ENCODE data around the gene LRRC46.

DNA sequence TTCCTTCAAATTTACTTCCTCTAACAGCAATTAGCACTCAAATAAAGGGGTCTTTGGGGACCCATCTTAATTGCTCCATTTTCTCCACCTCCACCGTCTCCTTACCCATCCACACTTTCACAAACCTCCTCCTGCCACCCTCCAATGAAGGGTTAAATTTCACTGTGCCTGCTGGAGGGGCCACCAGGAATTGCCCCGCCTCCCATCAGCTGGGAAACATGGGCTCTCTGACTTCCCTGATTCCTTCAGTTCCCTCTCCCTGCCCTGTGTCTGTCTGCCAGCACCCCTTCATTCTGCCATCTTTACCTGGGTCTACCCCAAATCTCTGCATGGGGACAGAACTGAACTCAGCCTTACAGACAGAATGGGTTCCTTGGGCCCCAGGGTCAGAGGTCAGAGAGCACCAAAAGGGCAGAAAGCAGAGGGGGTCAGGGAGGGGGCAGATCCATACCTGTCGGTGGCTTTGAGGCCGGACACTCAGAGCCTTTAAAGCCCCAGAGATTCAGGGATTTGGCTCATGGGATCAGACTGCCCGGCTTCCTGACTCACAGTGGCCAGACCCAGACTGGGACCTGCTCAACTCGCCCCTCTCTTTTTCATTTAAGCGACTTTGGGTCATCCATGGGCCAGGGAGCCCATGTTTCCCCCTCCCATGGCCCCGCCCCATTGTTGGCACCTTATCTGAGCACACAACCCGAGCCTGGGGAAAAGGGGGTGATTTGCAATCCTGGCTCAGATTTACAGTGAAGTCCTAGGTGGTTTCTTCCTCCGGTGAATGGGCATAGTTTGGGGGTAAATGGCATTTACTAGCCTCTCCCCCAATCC, 46.9 kb downstream of the LRRC46 start:
- TF ChIP-seq, protein P1, sequence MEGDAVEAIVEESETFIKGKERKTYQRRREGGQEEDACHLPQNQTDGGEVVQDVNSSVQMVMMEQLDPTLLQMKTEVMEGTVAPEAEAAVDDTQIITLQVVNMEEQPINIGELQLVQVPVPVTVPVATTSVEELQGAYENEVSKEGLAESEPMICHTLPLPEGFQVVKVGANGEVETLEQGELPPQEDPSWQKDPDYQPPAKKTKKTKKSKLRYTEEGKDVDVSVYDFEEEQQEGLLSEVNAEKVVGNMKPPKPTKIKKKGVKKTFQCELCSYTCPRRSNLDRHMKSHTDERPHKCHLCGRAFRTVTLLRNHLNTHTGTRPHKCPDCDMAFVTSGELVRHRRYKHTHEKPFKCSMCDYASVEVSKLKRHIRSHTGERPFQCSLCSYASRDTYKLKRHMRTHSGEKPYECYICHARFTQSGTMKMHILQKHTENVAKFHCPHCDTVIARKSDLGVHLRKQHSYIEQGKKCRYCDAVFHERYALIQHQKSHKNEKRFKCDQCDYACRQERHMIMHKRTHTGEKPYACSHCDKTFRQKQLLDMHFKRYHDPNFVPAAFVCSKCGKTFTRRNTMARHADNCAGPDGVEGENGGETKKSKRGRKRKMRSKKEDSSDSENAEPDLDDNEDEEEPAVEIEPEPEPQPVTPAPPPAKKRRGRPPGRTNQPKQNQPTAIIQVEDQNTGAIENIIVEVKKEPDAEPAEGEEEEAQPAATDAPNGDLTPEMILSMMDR (conservative IDR thresholded peaks at IDR 0.05 in 1 of 2, IDR thresholded peaks at IDR 0.05 in 1 of 2; ENCODE audit: extremely low read depth in 1 of 2, insufficient read depth in 1 of 2, low read depth in 1 of 2, low read length in 2 of 2): no peak
- no peak for TF ChIP-seq EZH2 (IDR thresholded peaks at IDR 0.05; ENCODE audit: borderline replicate concordance, low read length)

Measured in mammary epithelial cell (primary cell).